HepG2 (cell line): ENCODE data around the gene GRK5. TPM values are rescaled to one million over a fixed set of nuclear protein-coding genes. Genes with fewer than 3 reads are reported as not detected.

Source experiments
- CHD2 ChIP-seq: IDR thresholded peaks from 2 replicates; pipeline ENCODE4 v1.6.1; 2011; ENCODE audit warnings: low read depth, low read length, improper control_type of control experiment
- CREB1 ChIP-seq, 2 experiments: fragments of 450-650 bp in 1 of 2; IDR thresholded peaks; 2 replicates each; pipeline ENCODE4 v1.6.1; 2016 to 2017; ENCODE audit warnings: control low read depth in 1 of 2, mild to moderate bottlenecking in 1 of 2, missing compliant biosample characterization in 1 of 2, missing genetic modification characterization in 1 of 2
- HOXA7 ChIP-seq: sonication (generic); formaldehyde crosslinking; IDR thresholded peaks from 2 replicates; pipeline ENCODE4 v1.8.1; 2022; ENCODE audit warnings: mild to moderate bottlenecking, missing genetic modification reagents, moderate library complexity
- HOXA9 ChIP-seq: sonication (generic); formaldehyde crosslinking; IDR thresholded peaks from 2 replicates; pipeline ENCODE4 v1.8.1; 2022; ENCODE audit warnings: missing genetic modification reagents, mild to moderate bottlenecking, moderate library complexity, borderline replicate concordance
- KDM5B ChIP-seq: sonication (generic); formaldehyde crosslinking; IDR thresholded peaks from 2 replicates; pipeline ENCODE4 v1.4.0; 2020; ENCODE audit warnings: missing genetic modification reagents, mild to moderate bottlenecking, borderline replicate concordance
- MED13 ChIP-seq: sonication (generic); formaldehyde crosslinking; IDR thresholded peaks from 2 replicates; pipeline ENCODE4 v1.5.0; 2020; ENCODE audit warnings: missing genetic modification reagents
- MEIS2 ChIP-seq: sonication (generic); formaldehyde crosslinking; IDR thresholded peaks from 2 replicates; pipeline ENCODE4 v1.9.0; 2021; ENCODE audit warnings: mild to moderate bottlenecking, missing genetic modification reagents
- NR2C2 ChIP-seq: sonication (generic); formaldehyde crosslinking; IDR thresholded peaks from 2 replicates; pipeline ENCODE4 v1.4.0; 2020; ENCODE audit warnings: missing genetic modification reagents, mild to moderate bottlenecking, moderate library complexity, borderline replicate concordance
- SMARCC2 ChIP-seq: fragments of 450-650 bp; IDR thresholded peaks from 2 replicates; pipeline ENCODE4 v1.6.1; 2017; ENCODE audit warnings: antibody characterized with exemption, mild to moderate bottlenecking
- SP4 ChIP-seq: sonication (generic); formaldehyde crosslinking; IDR thresholded peaks from 2 replicates; pipeline ENCODE4 v1.8.1; 2023; ENCODE audit warnings: mild to moderate bottlenecking, missing genetic modification reagents
- ZBTB37 ChIP-seq: sonication (generic); formaldehyde crosslinking; IDR thresholded peaks from 2 replicates; pipeline ENCODE4 v1.4.0; 2020; ENCODE audit warnings: mild to moderate bottlenecking, missing genetic modification reagents
- ZNF207 ChIP-seq: fragments of 450-650 bp; IDR thresholded peaks from 2 replicates; pipeline ENCODE4 v1.6.1; 2016; ENCODE audit warnings: antibody characterized with exemption, borderline replicate concordance
- ZNF281 ChIP-seq: sonication (generic); formaldehyde crosslinking; IDR thresholded peaks from 2 replicates; pipeline ENCODE4 v1.4.0; 2020; ENCODE audit warnings: missing genetic modification reagents, borderline replicate concordance
- ZNF501 ChIP-seq: sonication (generic); formaldehyde crosslinking; IDR thresholded peaks from 2 replicates; pipeline ENCODE4 v1.5.1; 2020; ENCODE audit warnings: mild to moderate bottlenecking, moderate library complexity, missing genetic modification reagents
- ZNF710 ChIP-seq: sonication (generic); formaldehyde crosslinking; IDR thresholded peaks from 2 replicates; pipeline ENCODE4 v1.5.0; 2020; ENCODE audit warnings: mild to moderate bottlenecking, missing genetic modification reagents, borderline replicate concordance
- ZNF724P ChIP-seq: sonication (generic); formaldehyde crosslinking; IDR thresholded peaks from 2 replicates; pipeline ENCODE4 v1.8.0; 2022; ENCODE audit warnings: missing genetic modification reagents, borderline replicate concordance
- ZXDC ChIP-seq: sonication (generic); formaldehyde crosslinking; IDR thresholded peaks from 2 replicates; pipeline ENCODE4 v1.5.0; 2020; ENCODE audit warnings: mild to moderate bottlenecking, missing genetic modification reagents
- polyA plus RNA-seq, 8 experiments: library from polyadenylated mRNA; depleted of rRNA in 3 of 8; stranded (reverse) in 7 of 8; unstranded in 1 of 8; fragments of >200 nt; fragmentation: Illumina TruSeq in 4 of 8; extraction: Trizol in 4 of 8; gene quantifications; 2 replicates each; pipeline versions ENCODE4 v1.2.1 to v1.2.3, GENCODE V29; 2011 to 2016; ENCODE audit warnings: low read depth in 4 of 8, missing spikeins in 1 of 8, mixed read lengths in 1 of 8; ENCODE audit not compliant: insufficient read depth in 1 of 8
- total RNA-seq, 5 experiments: library from RNA; depleted of rRNA; stranded (reverse); fragments of >200 nt; fragmentation: Illumina TruSeq; extraction: Trizol; gene quantifications; 2 replicates each; pipeline ENCODE4 v1.2.3, GENCODE V29; 2016; ENCODE audit warnings: low read depth in 1 of 5
- TF ChIP-seq, protein P1 (sequence below): sonication (generic); formaldehyde crosslinking; IDR thresholded peaks from 2 replicates; pipeline ENCODE4 v1.5.0; 2020; ENCODE audit warnings: missing genetic modification reagents

The GRK5 gene
- total and polyA plus RNA-seq, 2 of the 13 experiments (the other 11 are each of a cell fraction or from before 2014, with no cell fraction given), result 10.4 to 12.6 TPM

- no peak for TF ChIP-seq ZNF724P (CRISPR knock-in tag)
- TF ChIP-seq KDM5B (CRISPR knock-in tag), result no peak
- no peak; the same call in 1 of the 2 replicates for TF ChIP-seq ZNF501
- TF ChIP-seq HOXA9 (CRISPR knock-in tag), result no peak
- TF ChIP-seq ZNF281 (CRISPR knock-in tag), result peak; percentile 75; the same call in 1 of the 2 replicates
- TF ChIP-seq SMARCC2, result no peak
- TF ChIP-seq NR2C2 (CRISPR knock-in tag), result no peak; the same call in 1 of the 2 replicates
- peak; percentile 17; the same call in 1 of the 2 replicates for TF ChIP-seq MEIS2
- TF ChIP-seq MED13, result no peak; the same call in 1 of the 2 replicates
- TF ChIP-seq ZBTB37, result no peak
- TF ChIP-seq ZXDC (CRISPR knock-in tag), result no peak
- no peak for TF ChIP-seq CHD2
- TF ChIP-seq ZNF207, result no peak
- TF ChIP-seq, protein P1, sequence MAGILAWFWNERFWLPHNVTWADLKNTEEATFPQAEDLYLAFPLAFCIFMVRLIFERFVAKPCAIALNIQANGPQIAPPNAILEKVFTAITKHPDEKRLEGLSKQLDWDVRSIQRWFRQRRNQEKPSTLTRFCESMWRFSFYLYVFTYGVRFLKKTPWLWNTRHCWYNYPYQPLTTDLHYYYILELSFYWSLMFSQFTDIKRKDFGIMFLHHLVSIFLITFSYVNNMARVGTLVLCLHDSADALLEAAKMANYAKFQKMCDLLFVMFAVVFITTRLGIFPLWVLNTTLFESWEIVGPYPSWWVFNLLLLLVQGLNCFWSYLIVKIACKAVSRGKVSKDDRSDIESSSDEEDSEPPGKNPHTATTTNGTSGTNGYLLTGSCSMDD (CRISPR knock-in tag), result no peak
- TF ChIP-seq HOXA7, result no peak
- peak; percentile 36; the same call in 1 of the 2 replicates for TF ChIP-seq ZNF710 (CRISPR knock-in tag)
- TF ChIP-seq CREB1 (IDR thresholded peaks at IDR 0.05), result no peak
- TF ChIP-seq CREB1 (CRISPR knock-in tag; IDR thresholded peaks at IDR 0.05), result no peak
- no peak for TF ChIP-seq SP4 (CRISPR knock-in tag)
These were observed 1.3 kb upstream of the GRK5 start (continued) for GRCh38 chr10:119205894-119206602.
